ENCODE measurements around the gene TEX14.
"Not testable (repeated sequence)": the region's sequence is repeated elsewhere in the genome, so short reads cannot be mapped to it uniquely, and the experiment has no call there.

- TF ChIP-seq, protein P1, sequence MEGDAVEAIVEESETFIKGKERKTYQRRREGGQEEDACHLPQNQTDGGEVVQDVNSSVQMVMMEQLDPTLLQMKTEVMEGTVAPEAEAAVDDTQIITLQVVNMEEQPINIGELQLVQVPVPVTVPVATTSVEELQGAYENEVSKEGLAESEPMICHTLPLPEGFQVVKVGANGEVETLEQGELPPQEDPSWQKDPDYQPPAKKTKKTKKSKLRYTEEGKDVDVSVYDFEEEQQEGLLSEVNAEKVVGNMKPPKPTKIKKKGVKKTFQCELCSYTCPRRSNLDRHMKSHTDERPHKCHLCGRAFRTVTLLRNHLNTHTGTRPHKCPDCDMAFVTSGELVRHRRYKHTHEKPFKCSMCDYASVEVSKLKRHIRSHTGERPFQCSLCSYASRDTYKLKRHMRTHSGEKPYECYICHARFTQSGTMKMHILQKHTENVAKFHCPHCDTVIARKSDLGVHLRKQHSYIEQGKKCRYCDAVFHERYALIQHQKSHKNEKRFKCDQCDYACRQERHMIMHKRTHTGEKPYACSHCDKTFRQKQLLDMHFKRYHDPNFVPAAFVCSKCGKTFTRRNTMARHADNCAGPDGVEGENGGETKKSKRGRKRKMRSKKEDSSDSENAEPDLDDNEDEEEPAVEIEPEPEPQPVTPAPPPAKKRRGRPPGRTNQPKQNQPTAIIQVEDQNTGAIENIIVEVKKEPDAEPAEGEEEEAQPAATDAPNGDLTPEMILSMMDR (IDR thresholded peaks at IDR 0.05), result not testable (repeated sequence)
- TF ChIP-seq ZBTB33 (IDR thresholded peaks at IDR 0.05; ENCODE audit: borderline replicate concordance, low read depth); EP300 (IDR thresholded peaks at IDR 0.05; ENCODE audit: borderline replicate concordance in 1 of 2, low read depth in 1 of 2, low read length in 1 of 2); ELF1 (IDR thresholded peaks at IDR 0.05); SMC3 (IDR thresholded peaks at IDR 0.05; ENCODE audit: low read depth, low read length); EZH2phosphoT487 (IDR thresholded peaks at IDR 0.05; ENCODE audit: borderline replicate concordance, low read depth); USF2 (IDR thresholded peaks at IDR 0.05; ENCODE audit: borderline replicate concordance, low read depth, low read length); TEAD4 (IDR thresholded peaks at IDR 0.05; ENCODE audit: borderline replicate concordance, insufficient read depth); RFX5 (IDR thresholded peaks at IDR 0.05; ENCODE audit: low read length); SIN3A (IDR thresholded peaks at IDR 0.05; ENCODE audit: borderline replicate concordance, low read depth, low read length); POLR2AphosphoS5 (IDR thresholded peaks at IDR 0.05; ENCODE audit: low read depth, low read length); MXI1 (IDR thresholded peaks at IDR 0.05; ENCODE audit: low read depth, low read length): not testable (repeated sequence)
- TF ChIP-seq, protein P2, sequence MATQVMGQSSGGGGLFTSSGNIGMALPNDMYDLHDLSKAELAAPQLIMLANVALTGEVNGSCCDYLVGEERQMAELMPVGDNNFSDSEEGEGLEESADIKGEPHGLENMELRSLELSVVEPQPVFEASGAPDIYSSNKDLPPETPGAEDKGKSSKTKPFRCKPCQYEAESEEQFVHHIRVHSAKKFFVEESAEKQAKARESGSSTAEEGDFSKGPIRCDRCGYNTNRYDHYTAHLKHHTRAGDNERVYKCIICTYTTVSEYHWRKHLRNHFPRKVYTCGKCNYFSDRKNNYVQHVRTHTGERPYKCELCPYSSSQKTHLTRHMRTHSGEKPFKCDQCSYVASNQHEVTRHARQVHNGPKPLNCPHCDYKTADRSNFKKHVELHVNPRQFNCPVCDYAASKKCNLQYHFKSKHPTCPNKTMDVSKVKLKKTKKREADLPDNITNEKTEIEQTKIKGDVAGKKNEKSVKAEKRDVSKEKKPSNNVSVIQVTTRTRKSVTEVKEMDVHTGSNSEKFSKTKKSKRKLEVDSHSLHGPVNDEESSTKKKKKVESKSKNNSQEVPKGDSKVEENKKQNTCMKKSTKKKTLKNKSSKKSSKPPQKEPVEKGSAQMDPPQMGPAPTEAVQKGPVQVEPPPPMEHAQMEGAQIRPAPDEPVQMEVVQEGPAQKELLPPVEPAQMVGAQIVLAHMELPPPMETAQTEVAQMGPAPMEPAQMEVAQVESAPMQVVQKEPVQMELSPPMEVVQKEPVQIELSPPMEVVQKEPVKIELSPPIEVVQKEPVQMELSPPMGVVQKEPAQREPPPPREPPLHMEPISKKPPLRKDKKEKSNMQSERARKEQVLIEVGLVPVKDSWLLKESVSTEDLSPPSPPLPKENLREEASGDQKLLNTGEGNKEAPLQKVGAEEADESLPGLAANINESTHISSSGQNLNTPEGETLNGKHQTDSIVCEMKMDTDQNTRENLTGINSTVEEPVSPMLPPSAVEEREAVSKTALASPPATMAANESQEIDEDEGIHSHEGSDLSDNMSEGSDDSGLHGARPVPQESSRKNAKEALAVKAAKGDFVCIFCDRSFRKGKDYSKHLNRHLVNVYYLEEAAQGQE (IDR thresholded peaks at IDR 0.05; ENCODE audit: low read depth, low read length), result not testable (repeated sequence)
- TF ChIP-seq, protein P3, sequence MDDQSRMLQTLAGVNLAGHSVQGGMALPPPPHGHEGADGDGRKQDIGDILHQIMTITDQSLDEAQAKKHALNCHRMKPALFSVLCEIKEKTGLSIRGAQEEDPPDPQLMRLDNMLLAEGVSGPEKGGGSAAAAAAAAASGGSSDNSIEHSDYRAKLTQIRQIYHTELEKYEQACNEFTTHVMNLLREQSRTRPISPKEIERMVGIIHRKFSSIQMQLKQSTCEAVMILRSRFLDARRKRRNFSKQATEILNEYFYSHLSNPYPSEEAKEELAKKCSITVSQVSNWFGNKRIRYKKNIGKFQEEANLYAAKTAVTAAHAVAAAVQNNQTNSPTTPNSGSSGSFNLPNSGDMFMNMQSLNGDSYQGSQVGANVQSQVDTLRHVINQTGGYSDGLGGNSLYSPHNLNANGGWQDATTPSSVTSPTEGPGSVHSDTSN (IDR thresholded peaks at IDR 0.05), result not testable (repeated sequence)
Measured at GRCh38 chr17:58690033-58690432, 1.8 kb downstream of the TEX14 start.

Data from SK-N-SH (cell line).